HG02938 (cell line): ENCODE results near the gene SRP68.

Experiments used
- ATAC-seq: cut with Tn5 transposase; IDR thresholded peaks from one replicate; pipeline ENCODE4 v1.9.1; 2021; ENCODE audit warnings: mild to moderate bottlenecking, moderate library complexity; ENCODE audit not compliant: unreplicated experiment

Gene SRP68

DNA sequence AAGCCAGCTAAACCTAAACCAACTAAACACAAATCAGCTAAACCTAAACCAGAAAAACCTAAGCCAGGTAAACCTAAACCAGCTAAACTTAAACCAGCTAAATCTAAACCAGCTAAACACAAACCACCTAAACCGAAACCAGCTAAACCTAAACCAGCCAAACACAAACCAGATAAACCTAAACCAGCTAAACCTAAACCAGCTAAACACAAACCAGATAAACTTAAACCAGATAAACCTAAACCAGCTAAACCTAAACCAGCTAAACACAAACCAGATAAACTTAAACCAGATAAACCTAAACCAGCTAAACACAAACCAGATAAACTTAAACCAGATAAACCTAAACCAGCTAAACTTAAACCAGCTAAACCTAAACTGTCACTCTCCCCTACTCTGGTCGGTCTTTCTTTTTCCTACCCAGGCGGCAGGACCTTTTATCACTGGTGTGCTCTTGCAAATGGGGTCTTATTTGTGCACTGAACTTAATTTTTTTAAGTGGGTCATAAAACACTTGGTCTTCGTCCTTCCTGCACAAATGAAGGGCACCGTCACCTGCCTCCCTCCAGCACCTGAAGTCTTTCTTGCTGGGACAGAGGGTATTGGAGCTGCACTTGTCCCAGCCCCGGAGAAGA lies 52.4 kb downstream of the SRP68 start:
- ATAC-seq, result no peak

DNA sequence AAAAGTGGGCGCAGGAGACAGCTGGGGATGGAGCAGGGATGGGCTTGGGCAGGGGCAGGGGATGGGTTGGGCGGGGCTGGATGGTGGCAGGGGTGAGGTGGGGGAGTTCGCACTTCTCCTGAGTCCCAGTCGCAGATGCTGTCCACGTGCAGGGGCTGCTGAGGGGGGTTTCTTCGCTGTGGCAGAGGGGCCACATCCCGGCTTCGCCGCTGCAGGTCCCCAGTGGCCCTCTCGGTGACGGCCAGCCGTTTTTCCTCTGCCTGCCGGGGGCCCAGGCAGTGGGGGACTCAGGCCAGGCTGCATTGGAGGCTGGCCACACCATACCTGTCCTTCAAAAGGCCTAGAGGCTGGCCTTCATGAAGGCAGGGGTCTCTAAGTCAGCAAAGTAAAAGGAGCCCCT lies 53.5 kb downstream of the SRP68 start:
- ATAC-seq, result no peak

DNA sequence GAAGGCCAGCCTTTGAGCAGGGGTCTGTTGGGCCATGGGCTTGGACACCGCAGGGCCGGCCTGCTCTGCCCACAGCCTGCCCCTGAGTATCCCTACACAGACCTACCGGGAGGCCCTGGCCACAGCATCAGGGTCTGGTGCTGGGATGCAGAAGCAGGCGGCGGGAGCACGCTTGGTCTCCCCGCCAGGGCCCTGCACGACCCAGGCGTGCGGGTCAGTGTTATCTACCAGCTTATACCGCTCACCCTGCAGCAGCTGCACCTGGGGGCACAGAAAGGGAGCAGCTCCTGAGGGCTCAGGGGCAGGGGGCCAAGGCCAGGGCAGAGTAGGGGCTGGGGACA lies 54.0 kb downstream of the SRP68 start:
- ATAC-seq, result no peak

DNA sequence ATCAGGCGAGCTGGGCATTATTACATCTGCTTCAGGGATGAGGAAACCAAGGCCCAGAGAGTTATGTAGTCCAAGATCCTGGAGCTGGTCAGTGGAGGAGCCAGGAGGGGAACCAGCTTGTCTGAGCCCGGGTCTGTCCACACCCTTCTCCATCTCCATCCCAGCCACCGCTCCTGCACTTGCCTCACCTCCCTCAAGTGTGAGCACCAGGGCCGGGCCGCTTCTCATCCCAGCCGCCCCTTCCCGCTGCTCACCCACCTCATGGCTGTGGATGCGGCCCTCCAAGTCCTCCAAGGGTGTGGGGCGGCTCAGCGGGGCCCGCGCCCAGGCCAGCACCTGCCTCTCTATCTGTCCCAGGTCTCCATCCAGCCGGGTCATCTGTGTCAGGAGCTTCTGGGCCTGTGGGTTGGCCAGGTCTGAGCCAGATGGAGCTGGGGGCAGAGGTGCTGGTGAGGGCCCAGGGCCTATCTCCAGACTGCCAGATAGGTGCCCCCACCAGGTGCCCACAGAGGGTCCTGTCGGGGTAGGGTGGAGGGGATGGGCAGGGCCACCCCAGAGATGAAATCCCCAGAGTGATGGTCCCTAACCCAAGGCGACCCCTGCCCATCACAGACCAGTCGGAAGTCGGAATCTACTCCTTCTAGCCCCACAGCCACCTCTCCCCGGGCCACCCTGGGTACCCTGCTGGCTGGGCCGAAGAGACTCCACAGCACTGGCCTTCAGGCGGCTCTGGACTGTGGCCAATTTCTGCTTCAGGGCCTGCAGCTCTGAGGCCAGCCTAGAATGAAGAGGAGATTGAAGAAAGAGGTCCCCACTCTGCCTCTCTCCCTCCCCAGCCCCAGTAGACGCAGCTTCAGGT lies 54.6 kb downstream of the SRP68 start:
- ATAC-seq, result no peak

DNA sequence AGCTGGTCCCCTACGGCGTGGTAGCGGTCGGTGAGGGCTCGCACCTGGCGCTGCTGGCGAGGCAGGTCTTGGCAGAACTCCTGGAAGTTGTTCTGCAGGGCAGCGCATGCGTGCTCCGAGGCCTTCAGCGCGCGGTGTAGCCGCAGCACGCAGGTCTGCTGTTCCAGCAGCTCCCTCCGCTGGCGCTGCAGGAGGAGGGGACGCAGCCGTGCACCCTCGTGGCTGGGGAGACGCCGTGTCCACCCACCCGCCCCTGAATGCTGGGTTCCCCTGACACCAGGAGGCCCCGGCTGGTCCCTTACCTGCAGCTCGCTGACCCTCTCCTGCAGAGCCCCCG lies 57.4 kb downstream of the SRP68 start:
- no peak for ATAC-seq

DNA sequence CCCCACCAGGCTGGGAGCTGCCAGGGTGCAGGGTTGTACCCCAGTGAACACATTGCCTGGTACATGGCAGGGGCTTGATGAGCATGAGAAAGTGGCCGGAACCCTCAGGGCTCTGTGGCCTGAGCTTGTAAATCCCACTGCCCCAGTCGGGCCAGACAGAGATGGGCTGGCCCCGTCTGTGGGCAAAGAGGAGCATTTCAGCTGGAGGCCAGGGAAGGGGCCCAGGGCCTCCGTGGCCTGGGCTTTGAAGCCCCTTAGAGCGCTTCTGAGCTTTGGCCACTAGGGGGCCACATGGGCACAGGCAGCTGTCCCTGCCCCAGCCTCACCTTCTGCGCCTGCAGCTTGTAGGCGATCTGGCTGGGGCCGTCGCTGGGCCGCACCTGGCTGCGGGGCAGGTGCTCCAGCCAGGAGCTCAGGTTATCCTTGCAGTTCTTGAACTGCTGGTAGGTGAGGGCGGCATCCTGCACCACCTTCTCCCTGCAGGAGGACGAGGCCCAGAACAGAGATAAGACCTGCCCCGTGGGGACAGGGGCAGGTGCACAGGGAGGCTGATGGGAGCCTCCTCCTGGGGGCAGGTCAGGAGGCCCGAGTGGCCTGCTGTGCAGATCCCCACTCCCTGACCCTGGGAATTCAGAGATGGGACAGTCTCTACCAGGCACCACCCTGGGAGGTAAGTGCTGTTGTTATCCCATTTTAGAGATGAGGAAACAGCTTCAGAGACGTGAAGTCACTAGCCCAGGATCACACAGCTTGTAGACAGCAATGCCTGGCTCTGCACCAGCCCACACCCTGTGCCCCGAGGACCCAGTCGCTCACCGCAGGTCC lies 58.0 kb downstream of the SRP68 start:
- ATAC-seq, result no peak

DNA sequence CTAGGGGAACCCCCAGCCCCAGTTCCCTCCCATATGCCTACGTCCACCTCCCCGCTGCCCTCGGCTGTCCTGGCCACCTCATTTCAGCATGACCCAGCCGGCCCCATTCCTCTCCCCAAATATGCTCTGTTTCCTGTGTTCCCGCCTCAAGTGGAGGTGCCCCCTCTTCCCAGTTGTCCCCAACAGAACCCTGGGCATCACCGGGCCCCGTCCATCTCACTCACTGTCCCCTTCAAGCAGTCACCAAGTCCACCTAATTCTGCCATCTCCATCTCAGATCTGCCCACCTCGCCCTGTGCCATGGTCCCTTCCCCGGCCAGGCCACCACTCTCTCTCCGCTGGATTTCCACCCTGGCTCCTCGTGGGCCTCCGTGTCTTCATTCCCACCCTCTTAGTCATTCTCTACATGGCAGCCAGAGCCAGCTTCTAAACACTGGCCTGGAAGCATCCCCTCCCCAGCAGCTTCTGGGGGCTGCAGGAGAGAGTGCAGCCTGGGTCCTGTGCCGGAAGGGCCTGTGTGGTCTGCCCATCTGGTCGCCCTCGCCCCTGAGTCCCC lies 58.9 kb downstream of the SRP68 start:
- ATAC-seq, result no peak

DNA sequence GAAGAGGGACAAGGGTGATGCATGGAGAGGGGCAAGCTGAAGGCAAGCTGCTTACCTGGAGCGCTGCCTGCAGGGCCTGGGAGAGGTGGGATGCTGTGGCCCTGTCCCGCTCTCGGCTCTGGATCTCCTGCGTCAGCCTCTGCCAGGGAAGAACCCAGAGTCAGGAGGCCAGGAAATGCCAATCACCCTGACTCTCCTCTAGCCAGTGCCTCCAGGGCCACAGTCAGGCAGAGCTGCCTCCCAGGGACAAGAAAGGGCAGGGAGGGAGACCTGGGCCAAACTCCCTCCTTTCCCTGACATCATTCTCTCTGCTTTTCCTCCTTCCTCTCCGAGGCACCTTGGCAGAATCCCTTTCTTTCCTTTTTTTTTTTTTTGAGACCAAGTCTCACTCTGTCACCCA lies 60.4 kb downstream of the SRP68 start:
- no peak for ATAC-seq

DNA sequence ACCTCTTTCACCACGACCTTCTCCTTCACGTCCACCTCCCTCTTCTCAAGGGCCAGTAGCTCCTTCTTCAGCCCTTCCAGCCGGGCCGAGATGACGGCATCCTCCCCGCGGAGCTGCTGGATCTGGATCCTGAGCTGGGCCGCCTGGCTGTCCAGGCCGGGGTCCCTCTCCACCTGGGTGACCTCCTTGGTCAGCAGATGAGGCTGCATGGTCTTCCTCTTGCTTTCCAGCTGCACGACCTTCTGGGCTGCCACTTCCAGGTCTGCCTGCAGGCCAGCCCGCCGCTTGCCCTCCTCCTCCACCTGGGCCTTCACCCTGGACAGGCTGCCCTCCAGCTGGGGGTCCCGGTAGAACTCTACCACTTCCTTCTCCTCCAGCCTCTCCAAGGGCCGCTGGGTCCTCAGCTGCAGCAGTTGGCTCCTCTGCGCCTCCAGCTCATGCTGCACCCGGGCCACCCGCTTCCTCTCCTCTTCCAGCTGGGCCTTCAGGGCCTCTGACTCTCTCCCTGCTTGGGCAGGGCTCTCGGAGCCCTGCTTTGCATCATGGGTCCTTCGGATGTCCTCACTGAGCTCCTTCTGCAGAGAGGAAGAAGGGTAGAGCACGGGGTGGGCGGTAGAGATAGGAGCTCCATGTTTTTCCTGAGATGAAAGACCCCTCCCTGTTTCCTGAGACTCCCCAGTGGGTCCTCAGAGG lies 62.2 kb downstream of the SRP68 start:
- no peak for ATAC-seq

DNA sequence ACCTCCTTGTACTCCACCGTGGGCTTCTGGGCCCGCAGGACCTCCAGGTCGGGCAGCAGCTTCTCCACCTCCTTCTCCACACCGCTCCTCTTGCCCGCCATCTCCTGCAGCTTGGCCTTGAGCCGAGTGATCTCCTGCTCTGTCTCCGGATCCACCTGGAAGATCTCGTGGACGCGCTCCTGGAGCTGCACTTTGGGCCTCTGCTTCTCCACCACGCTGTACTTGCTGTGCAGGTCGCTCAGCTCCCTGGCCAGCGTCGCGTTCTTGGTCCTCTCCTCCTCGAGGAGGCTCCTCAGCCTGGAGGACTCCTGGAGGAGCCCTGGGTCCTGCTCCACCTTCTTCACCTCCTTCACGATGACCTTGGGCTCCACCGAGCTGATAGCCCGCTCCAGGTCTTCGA lies 62.9 kb downstream of the SRP68 start:
- no peak for ATAC-seq

DNA sequence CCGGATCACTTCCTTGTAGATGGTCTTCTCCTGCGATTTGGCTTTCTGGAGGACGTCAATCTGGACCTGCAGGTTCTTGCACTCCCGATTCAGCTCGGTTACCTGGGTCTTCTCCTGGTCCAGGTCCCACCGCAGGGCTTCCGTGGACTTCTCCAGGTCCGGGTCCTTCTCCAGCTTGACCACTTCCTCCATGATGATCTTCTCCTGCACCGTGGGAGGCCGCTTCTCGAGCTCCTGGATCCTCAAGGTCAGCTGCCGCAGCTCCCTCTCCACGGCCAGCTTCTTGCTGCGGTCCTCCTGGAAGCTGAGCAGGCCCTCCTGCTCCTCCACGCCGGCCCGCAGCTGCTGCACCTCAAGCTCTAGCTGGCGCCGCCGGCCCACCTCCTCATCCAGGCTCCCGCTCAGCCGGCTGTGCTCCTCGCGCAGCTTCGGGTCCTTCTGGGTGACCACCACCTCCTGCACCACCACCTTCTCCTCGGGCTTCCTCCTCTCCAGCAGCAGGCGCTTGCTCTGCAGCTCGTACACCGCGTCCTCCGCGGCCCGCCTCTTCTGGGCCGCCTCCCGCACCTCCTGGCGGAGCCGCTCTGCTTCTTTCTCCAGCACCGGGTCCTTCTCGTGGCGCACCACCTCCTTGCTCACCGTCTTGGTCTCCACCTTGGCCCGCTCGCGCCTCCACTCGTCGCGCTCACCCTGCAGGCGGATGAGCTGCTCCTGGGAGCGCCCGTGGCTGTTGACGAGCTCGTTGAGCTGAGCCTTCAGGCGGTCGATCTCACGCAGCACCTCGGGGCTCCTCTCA lies 63.5 kb downstream of the SRP68 start:
- no peak for ATAC-seq

DNA sequence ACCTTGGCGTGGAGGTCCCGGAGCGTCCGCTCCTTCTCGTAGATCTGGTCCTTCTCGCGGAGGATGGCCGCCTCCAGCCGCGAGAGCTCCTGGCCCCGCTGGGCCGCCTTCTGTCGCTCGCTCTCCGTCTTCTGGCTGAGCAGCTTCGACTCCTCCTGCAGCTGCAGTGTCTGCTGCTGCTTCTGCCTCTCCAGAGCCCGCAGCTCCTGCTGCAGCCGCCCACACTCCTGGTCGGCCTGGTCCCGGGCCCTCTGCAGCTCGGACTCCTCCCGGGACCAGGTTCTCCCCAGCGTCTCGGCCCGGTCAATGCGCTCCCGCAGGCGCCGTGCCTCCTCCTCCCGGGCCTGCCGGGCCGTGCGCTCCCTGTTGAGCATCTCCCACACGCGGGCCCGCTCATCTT lies 64.1 kb downstream of the SRP68 start:
- no peak for ATAC-seq

DNA sequence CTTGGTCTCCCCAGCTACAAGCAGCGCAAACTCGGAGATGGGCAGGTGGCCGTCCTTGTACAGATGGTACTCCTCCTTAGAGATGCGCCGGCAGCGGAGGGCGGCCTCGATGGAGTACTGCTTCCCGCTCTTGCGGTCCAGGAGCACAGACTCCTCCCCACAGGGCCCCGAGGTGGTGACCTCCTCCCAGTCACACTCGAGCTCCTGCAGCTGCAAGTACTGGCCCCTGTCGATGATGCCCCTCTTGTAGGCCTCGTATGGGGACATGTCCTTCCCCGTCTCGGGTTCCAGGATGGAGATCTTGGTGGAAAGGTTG lies 64.5 kb downstream of the SRP68 start:
- ATAC-seq, result no peak

DNA sequence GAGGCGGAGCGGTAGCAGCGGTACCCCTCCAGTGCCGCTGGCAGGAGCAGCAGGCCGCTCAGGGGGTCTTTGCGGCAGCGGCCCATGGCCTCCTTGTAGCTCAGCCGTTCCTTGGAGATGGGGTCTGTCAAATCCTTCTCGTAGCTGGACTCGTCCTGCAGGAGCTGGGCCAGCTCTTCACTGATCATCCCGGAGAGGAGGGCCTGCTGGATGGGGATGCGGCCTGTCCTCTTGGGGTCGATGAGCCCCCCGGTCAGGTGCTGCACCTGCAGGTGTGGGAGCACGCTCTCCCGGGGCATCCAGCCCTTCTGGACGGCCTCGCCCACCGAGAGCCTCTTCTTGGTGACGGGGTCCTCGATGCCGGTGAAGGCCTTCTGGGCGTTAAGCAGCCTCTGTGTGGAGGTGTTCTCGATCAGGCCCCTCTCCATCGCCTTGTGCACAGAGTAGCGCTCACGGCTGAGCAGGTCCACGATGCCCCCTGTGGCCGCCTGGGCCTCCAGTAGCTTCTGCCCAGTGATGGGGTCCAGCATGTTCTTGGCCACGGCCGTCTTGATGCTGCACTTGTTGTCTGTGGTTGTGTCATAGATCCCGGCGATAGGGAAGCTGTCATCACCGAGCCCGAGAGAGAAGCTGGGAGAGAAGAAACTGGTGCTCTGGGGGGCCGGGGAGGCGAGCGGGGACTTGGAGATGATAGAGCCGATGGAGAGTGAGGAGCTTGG lies 65.0 kb downstream of the SRP68 start:
- no peak for ATAC-seq

DNA sequence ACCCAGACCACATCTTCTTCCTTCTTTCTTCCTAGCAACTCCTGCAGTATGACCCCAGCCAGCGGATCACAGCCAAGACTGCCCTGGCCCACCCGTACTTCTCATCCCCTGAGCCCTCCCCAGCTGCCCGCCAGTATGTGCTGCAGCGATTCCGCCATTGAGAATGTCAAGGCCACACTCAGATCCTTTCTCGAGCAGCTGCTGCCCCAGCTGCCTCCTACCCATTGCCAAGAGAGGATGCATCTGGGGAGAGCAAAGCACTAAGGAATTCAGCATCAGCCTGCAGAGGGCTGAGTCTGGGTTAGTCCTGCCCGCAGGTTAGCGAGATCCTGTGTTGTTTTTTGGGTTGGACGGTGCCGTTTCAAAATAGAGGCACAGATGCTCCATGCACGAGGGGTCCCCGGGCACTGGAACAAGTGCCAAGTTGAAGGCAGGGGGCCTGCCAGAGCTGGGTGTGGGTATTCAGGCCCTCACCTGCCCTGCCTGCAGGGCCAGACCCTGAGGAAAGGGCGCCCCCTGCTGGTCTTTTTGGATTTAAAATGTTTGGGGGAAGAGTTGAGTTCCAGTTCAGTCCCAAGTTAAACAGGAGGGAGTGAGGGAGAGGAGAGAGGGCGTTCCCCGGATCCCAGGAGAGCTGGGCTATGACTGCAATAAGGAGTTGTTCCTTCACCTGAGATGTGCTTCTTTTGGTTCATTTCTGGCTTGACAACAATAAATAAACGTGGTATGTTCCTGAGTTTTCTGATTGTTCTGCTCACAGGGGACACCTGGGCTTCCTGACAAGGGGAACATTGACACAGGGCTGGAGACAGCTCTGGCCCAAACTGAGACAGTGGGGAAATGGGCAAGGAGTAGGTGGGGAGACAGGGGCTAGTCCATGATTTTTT lies 66.8 kb downstream of the SRP68 start:
- no peak for ATAC-seq

DNA sequence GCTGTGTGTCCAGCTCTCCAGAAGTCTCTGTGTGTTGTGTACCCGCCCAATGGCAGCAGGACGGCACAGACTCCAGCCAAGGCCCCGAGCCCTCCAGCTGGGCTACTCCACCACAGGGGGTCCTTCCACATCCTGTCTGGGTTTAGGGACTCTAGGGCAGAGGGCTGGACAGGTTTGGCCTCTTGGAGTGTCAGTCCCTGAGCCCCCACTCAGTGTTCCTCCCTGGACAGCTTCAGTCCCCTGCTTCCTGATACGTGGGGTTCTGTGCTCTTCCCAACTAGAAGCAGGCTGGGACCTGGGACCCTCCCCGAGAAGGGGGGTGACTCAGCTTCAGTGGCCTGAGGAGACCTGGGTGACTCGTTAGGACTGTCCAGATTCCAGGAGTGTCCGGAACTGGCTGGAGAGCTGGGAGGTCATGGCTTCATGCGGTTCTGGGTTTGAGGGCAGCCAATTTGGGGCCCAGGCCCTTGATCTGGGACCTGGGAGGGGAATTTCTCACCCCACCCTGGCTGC lies 67.5 kb downstream of the SRP68 start:
- ATAC-seq, result no peak

DNA sequence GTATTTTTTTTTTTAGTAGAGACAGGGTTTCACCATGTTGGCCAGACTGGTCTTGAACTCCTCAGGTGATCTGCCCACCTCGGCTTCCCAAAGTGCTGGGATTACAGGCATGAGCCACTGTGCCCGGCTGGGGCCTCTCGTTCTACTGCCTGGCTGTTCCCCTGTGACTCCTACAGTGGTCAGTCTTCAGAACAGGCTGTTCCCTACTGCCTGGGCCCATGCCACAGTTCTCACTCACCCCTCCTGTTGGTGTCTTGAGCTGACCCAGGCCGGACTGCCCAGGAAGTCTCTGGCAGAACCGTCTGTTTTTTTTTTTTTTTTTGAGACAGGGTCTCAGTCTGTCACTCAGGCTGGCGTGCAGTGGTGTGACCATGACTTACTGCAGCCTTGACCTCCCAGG lies 68.4 kb downstream of the SRP68 start:
- ATAC-seq, result no peak

DNA sequence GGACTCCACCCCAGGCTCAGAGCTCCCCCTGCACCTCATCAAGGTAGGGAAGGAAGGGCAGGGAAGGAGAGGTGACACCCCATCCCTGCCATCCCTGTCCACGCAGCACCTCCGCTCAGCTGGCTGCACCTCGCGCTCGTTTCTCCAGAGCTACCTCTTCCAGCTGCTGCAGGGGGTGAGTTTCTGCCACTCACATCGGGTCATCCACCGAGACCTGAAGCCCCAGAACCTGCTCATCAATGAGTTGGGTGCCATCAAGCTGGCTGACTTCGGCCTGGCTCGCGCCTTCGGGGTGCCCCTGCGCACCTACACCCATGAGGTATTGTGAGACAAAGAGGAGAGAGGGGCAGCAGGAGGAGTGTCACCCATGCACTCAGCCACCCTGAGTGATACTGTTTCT lies 70.2 kb downstream of the SRP68 start:
- ATAC-seq, result no peak
